Peyer's patch (tissue), 4 donors: ENCODE results near the gene KCNC3. TPM values are rescaled to one million over a fixed set of nuclear protein-coding genes. Genes with fewer than 3 reads are reported as not detected.

Experiments used
- DNase-seq, 3 donors: peaks; one replicate each; pipeline ENCODE4 v3.0.0-alpha.2; 2017 to 2019
- H3K27ac ChIP-seq, 4 donors: fragments of 200-600 bp; sonication (generic); one replicate each; pipeline ENCODE4 v1.5.1; 2016 to 2019
- H3K27me3 ChIP-seq, 2 donors: fragments of 200-600 bp; sonication (generic); one replicate each; pipeline ENCODE4 v1.5.1; 2019
- H3K36me3 ChIP-seq, 3 donors: fragments of 200-600 bp; sonication (generic); one replicate each; pipeline ENCODE4 v1.5.1; 2016 to 2019
- H3K4me1 ChIP-seq, 4 donors: fragments of 200-600 bp; sonication (generic); one replicate each; pipeline ENCODE4 v1.5.1; 2016 to 2019
- H3K4me3 ChIP-seq, 4 donors: fragments of 200-600 bp; sonication (generic); 1 replicate in 3 of 4; 2 replicates in 1 of 4; pipeline ENCODE4 v1.5.1; 2016 to 2019; ENCODE audit warnings: mild to moderate bottlenecking in 1 of 4
- H3K9me3 ChIP-seq, 4 donors: fragments of 200-600 bp; sonication (generic); one replicate each; pipeline ENCODE4 v1.5.1; 2016 to 2019; ENCODE audit warnings: mild to moderate bottlenecking in 1 of 4
- CTCF ChIP-seq, 6 experiments: fragments of 450-650 bp in 4 of 6; fragments of 200-600 bp in 2 of 6; sonication (generic) in 1 of 6; IDR thresholded peaks; one replicate each; pipeline ENCODE4 v1.5.1; 2017 to 2019; ENCODE audit warnings: antibody characterized with exemption in 6 of 6, mild to moderate bottlenecking in 3 of 6, moderate library complexity in 1 of 6
- POLR2A ChIP-seq, 2 donors: fragments of 450-650 bp; IDR thresholded peaks; one replicate each; pipeline ENCODE4 v1.5.1; 2017; ENCODE audit warnings: antibody characterized with exemption in 2 of 2, mild to moderate bottlenecking in 2 of 2, moderate library complexity in 2 of 2
- total RNA-seq, 4 donors: library from RNA; depleted of rRNA; stranded (reverse); fragments of >200 nt; gene quantifications; one replicate each; pipeline ENCODE4 v1.1.0, GENCODE V29; 2016

Gene KCNC3
- total RNA-seq, 4 donors from 2014 or later, result 0.18 to 3.3 (median 1.1) TPM

GRCh38 chr19:50322931-50323781, 6.0 kb downstream of the KCNC3 start:
- TF ChIP-seq POLR2A (IDR thresholded peaks at IDR 0.05), result no peak
- no peak for TF ChIP-seq CTCF (IDR thresholded peaks at IDR 0.05)
- Histone ChIP-seq H3K36me3 (no peaks in the 10 kb centered on the region), H3K4me1 (peaks cover 0 to 17% (median 11%) of the 10 kb centered on the region in 4 donors), H3K9me3 (peaks cover 0 to 4% (median 0%) of the 10 kb centered on the region in 4 donors), H3K27me3 (peaks cover 0 to 14% of the 10 kb centered on the region in 2 donors), H3K4me3 (no peak overlapping the region), H3K27ac (no peak overlapping the region)
- DNase-seq, result peak in 1 of 3 donors; percentile 39

GRCh38 chr19:50322234-50322633, 6.9 kb downstream of the KCNC3 start:
- DNase-seq, result no peak
- no peaks in the 10 kb centered on the region for H3K36me3 ChIP-seq
- H3K4me3 ChIP-seq, result no peak overlapping the region
- H3K4me1 ChIP-seq, result peaks cover 0 to 15% (median 9%) of the 10 kb centered on the region in 4 donors
- peaks cover 0 to 6% of the 10 kb centered on the region in 2 donors for H3K27me3 ChIP-seq
- H3K27ac ChIP-seq, result no peak overlapping the region
- TF ChIP-seq POLR2A (IDR thresholded peaks at IDR 0.05) (no peak), CTCF (IDR thresholded peaks at IDR 0.05) (no peak)
- H3K9me3 ChIP-seq, result peaks cover 0 to 4% (median 0%) of the 10 kb centered on the region in 4 donors

GRCh38 chr19:50321831-50322230, 7.3 kb downstream of the KCNC3 start:
- H3K4me3 ChIP-seq, result no peak overlapping the region
- no peaks in the 10 kb centered on the region for H3K36me3 ChIP-seq
- TF ChIP-seq CTCF (IDR thresholded peaks at IDR 0.05) (no peak), POLR2A (IDR thresholded peaks at IDR 0.05) (no peak)
- peaks cover 0 to 15% (median 9%) of the 10 kb centered on the region in 4 donors for H3K4me1 ChIP-seq
- H3K9me3 ChIP-seq, result peaks cover 0 to 4% (median 0%) of the 10 kb centered on the region in 4 donors
- DNase-seq, result no peak
- no peak overlapping the region for H3K27ac ChIP-seq
- H3K27me3 ChIP-seq, result peaks cover 0 to 2% of the 10 kb centered on the region in 2 donors

GRCh38 chr19:50320596-50320995, 8.6 kb downstream of the KCNC3 start:
- TF ChIP-seq POLR2A (IDR thresholded peaks at IDR 0.05) (no peak), CTCF (IDR thresholded peaks at IDR 0.05) (no peak)
- peak in 1 of 3 donors; percentile 39 for DNase-seq
- H3K4me3 ChIP-seq, result no peak overlapping the region
- H3K9me3 ChIP-seq, result peaks cover 0 to 2% (median 0%) of the 10 kb centered on the region in 4 donors
- H3K27ac ChIP-seq, result no peak overlapping the region
- H3K4me1 ChIP-seq, result peaks cover 0 to 8% (median 3%) of the 10 kb centered on the region in 4 donors
- H3K36me3 ChIP-seq, result no peaks in the 10 kb centered on the region
- no peaks in the 10 kb centered on the region for H3K27me3 ChIP-seq

- TF ChIP-seq POLR2A (IDR thresholded peaks at IDR 0.05) (no peak), CTCF (IDR thresholded peaks at IDR 0.05) (no peak)
- DNase-seq, result no peak
- no peak overlapping the region for H3K27ac ChIP-seq
- H3K4me3 ChIP-seq, result no peak overlapping the region
- no peaks in the 10 kb centered on the region for H3K9me3 ChIP-seq
- H3K27me3 ChIP-seq, result peaks cover 0 to 3% of the 10 kb centered on the region in 2 donors
- H3K4me1 ChIP-seq, result peaks cover 0 to 4% (median under 1%) of the 10 kb centered on the region in 4 donors
- no peaks in the 10 kb centered on the region for H3K36me3 ChIP-seq
Observed at GRCh38 chr19:50320051-50320450, 9.1 kb downstream of the KCNC3 start.
